Lower lobe of right lung (tissue), 2 donors: Measurements from ENCODE around the gene DAP. TPM values are rescaled to one million over a fixed set of nuclear protein-coding genes. Genes with fewer than 3 reads are reported as not detected.

Source experiments
- ATAC-seq, 2 donors: fragments of 200-7000 bp; cut with Tn5 transposase; one replicate each; pipeline ENCODE4 v1.9.1; 2020 to 2022; ENCODE audit warnings: mild to moderate bottlenecking in 2 of 2, moderate library complexity in 2 of 2
- DNase-seq: peaks from one replicate; pipeline ENCODE4 v3.0.0-alpha.2; 2020
- H3K27ac ChIP-seq: fragments of 200-600 bp; one replicate; pipeline ENCODE4 v1.8.0; 2022
- H3K27me3 ChIP-seq: fragments of 200-600 bp; one replicate; pipeline ENCODE4 v1.8.0; 2022; ENCODE audit warnings: low read depth
- H3K36me3 ChIP-seq: fragments of 200-600 bp; one replicate; pipeline ENCODE4 v1.8.0; 2022; ENCODE audit warnings: mild to moderate bottlenecking
- H3K4me1 ChIP-seq: fragments of 200-600 bp; one replicate; pipeline ENCODE4 v1.8.0; 2022
- H3K4me3 ChIP-seq: fragments of 200-600 bp; one replicate; pipeline ENCODE4 v1.8.0; 2022; ENCODE audit warnings: mild to moderate bottlenecking
- H3K9me3 ChIP-seq: fragments of 200-600 bp; one replicate; pipeline ENCODE4 v1.8.0; 2022
- CTCF ChIP-seq: fragments of 200-600 bp; IDR thresholded peaks from one replicate; pipeline ENCODE4 v1.8.0; 2022; ENCODE audit warnings: antibody characterized with exemption, mild to moderate bottlenecking
- intact Hi-C: fragments of 100-400 bp; cut with DNase I; formaldehyde crosslinking; loops from one replicate; pipeline ENCODE4 v1.11.0; 2022
- total RNA-seq: library from RNA; stranded (reverse); fragmentation: NEBNext Ultra II Directional; extraction: Animal tissue kit (Norgen Biotek cat#: 25700); gene quantifications from one replicate; pipeline ENCODE4 v1.2.1, GENCODE V29; 2021
- donor health status: DM: no; HTN: yes; CAD: no; lungs with severe emphysema.

Gene DAP
- total RNA-seq, 1 donor from 2014 or later: 89.8 TPM

DNA sequence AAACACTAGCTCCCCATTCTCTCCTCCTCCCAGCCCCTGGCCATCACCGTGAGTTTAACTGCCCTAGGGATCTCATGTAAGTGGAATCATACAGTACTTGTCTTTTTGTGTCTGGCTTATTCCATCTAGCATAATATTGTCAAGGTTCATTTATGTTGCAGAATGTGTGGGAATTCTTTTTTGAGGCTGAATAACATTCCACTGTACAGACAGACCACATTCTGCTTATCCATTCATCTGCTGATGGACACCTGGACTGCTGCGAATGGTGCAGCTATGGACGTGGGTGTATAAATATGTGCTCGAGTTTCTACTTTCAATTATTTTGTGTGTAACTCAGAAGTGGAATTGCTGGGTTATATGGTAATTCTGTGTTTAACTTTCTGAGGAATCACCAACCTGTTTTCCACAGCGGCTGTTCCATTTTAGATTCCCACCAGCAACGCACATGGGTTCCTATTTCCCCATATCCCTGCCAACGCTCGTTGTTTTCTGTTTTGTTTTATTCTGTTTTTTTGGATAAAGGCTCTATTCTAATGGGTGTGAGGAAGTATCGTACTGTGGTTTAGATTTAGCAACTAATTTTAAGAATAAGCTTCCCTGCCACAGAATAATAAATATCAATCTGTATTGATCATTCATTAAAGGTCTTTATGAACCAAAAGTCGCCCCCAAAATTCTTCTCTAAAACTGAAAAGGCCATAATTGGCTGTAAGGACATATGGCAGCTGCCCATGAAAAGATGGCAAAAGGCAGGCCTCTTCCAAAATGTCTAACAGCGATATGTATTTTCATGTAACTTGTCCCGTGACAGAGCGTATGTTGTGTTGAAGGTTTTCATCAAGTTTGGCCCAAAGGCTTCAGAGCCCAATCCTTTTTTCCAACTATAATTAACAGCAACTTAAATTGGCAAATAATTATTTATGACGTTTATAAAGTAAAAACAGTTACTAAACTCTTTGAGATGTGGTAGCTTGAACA, 70.3 kb downstream of the DAP start:
- peaks cover 10% of the 10 kb centered on the region for H3K36me3 ChIP-seq
- H3K9me3 ChIP-seq: no peaks in the 10 kb centered on the region
- DNase-seq (no peak), ATAC-seq (no peak)
- H3K27me3 ChIP-seq: no peaks in the 10 kb centered on the region
- no peak overlapping the region for H3K4me3 ChIP-seq
- intact Hi-C loops: no loop called here
- H3K4me1 ChIP-seq: peaks cover 8% of the 10 kb centered on the region
- H3K27ac ChIP-seq: no peak overlapping the region
- no peak for TF ChIP-seq CTCF

DNA sequence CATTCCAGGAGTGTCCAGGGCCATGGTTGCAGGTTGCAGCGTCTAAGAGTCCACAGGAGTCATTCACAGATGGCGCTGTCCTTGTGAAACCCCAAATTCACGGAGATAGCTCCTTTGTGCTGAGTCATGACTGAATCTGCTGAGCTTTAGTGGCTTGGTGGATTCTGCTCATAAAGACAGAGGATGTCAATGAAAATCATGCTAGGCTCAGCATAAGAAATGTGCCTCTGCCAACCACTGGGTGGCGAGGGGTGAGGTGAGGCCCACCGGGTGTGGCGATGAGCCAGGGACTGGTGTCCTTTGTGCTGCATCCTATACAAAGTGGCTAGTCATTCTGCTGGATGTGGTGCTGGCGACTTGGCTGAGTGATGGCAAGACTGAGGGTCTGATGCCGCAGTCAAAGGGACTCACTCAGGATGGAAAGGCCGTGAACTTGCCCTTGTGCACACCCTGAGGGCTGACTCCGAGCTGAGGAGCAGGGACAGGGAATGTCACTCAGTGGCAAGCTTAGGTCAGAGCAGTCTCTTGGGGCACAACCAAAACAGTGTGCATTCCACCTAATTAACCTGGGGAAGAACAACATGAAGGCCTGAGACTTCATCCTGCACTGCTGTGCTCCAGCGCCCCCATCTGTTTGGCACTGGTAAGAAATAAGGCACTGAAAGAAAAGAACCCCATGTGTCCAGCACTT, 71.5 kb downstream of the DAP start:
- H3K9me3 ChIP-seq: no peaks in the 10 kb centered on the region
- DNase-seq (no peak), ATAC-seq (peak in 1 of 2 donors; percentile 28)
- no peaks in the 10 kb centered on the region for H3K27me3 ChIP-seq
- no peak for TF ChIP-seq CTCF
- no peaks in the 10 kb centered on the region for H3K4me1 ChIP-seq
- H3K4me3 ChIP-seq: no peak overlapping the region
- peaks cover 10% of the 10 kb centered on the region for H3K36me3 ChIP-seq
- intact Hi-C loops: no loop called here
- no peak overlapping the region for H3K27ac ChIP-seq

DNA sequence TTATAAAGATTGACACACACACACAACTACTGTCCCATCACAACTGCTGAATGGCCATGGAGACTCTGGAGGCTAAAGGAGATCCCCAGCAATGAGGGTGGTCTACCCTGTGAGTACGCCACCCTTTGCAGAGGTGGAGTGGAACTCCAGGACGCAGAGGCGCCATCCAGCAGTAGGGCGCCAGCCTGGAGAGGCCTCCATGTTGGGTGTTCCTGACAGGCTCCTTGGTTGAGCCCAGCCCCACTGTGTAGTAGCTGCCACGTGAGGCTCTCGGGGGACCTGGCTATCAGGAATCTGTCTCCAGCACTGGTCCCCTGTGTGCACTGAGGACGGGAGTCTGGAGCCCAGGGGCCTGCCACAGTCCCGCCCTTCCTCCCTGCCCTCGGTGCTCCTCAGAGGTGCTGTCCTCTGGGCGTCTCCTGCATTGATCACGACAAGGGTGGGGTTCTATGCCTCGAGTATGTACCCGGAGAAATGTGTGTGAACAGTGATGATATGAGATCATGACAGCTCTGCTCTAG, 72.3 kb downstream of the DAP start:
- Histone ChIP-seq H3K27me3 (no peaks in the 10 kb centered on the region), H3K4me1 (no peaks in the 10 kb centered on the region), H3K4me3 (no peak overlapping the region), H3K9me3 (no peaks in the 10 kb centered on the region), H3K27ac (no peak overlapping the region), H3K36me3 (peaks cover 10% of the 10 kb centered on the region)
- intact Hi-C loops: no loop called here
- ATAC-seq (peak in 1 of 2 donors; percentile 33), DNase-seq (no peak)
- no peak for TF ChIP-seq CTCF

- Histone ChIP-seq H3K4me3 (no peak overlapping the region), H3K36me3 (peaks cover 27% of the 10 kb centered on the region), H3K27ac (no peak overlapping the region), H3K9me3 (no peaks in the 10 kb centered on the region), H3K27me3 (no peaks in the 10 kb centered on the region), H3K4me1 (no peaks in the 10 kb centered on the region)
- intact Hi-C loops: no loop called here
- TF ChIP-seq CTCF: no peak
- ATAC-seq: no peak
- DNase-seq: no peak
These were observed 74.1 kb downstream of the DAP start for GRCh38 chr5:10686890-10687289.

DNA sequence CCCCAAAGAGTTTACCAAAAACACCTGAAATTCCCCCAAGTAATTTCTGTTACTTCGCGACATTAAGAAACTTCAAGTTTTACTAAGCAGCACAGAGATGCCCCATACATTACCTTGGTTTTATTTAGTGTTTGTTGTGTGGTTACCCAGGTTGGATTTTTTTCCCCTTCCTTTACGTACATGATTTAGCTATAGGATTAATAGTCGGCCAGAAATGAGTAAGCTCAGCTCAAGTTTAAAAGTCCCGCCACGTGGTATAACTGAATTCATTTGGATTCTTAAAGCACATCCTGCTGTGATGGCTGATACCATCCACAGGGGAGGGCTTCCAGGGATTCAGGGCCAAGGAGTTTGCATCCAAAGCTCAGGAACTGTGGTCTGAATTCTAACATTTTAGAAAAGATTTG, 75.9 kb downstream of the DAP start:
- DNase-seq (no peak), ATAC-seq (no peak)
- intact Hi-C loops: no loop called here
- no peak for TF ChIP-seq CTCF
- no peaks in the 10 kb centered on the region for H3K4me1 ChIP-seq
- H3K27me3 ChIP-seq: no peaks in the 10 kb centered on the region
- H3K9me3 ChIP-seq: no peaks in the 10 kb centered on the region
- H3K4me3 ChIP-seq: no peak overlapping the region
- H3K27ac ChIP-seq: no peak overlapping the region
- peaks cover 42% of the 10 kb centered on the region for H3K36me3 ChIP-seq
